Activated naive CD8-positive, alpha-beta T cell treated with anti-CD3 and anti-CD28 coated beads for 36 hours (primary cell): ENCODE results near the gene C19orf85. TPM values are rescaled to one million over a fixed set of nuclear protein-coding genes. Genes with fewer than 3 reads are reported as not detected.

ENCODE experiments used
- DNase-seq: peaks from one replicate; pipeline ENCODE4 v3.0.0; 2021
- H3K27ac Mint-ChIP-seq: one replicate; pipeline ENCODE4 v1.8.0; 2022; ENCODE audit warnings: mild to moderate bottlenecking, moderate library complexity, mixed read lengths
- H3K27me3 Mint-ChIP-seq: one replicate; pipeline ENCODE4 v1.8.0; 2022; ENCODE audit warnings: mild to moderate bottlenecking, mixed read lengths
- H3K36me3 Mint-ChIP-seq: one replicate; pipeline ENCODE4 v1.8.0; 2021; ENCODE audit warnings: mild to moderate bottlenecking, mixed read lengths
- H3K4me1 Mint-ChIP-seq: one replicate; pipeline ENCODE4 v1.8.0; 2021; ENCODE audit warnings: mixed read lengths
- H3K4me3 Mint-ChIP-seq: one replicate; pipeline ENCODE4 v1.8.0; 2022; ENCODE audit warnings: mild to moderate bottlenecking, moderate library complexity, mixed read lengths
- H3K9me3 Mint-ChIP-seq: one replicate; pipeline ENCODE4 v1.8.0; 2022; ENCODE audit warnings: mixed read lengths
- total RNA-seq, 2 experiments: library from RNA; stranded (reverse); gene quantifications; one replicate each; pipeline ENCODE4 v1.2.3, GENCODE V29; 2021

Gene C19orf85
- total RNA-seq, 2 experiments from 2014 or later, result not detected

- Mint-ChIP-seq H3K4me3 (no peak overlapping the region), H3K9me3 (no peaks in the 10 kb centered on the region), H3K4me1 (peaks cover 5% of the 10 kb centered on the region), H3K36me3 (no peaks in the 10 kb centered on the region), H3K27ac (no peak overlapping the region), H3K27me3 (peaks cover 12% of the 10 kb centered on the region)
- DNase-seq, result no peak
These were observed 28.6 kb upstream of the C19orf85 start for GRCh38 chr19:55493052-55493644.

DNA sequence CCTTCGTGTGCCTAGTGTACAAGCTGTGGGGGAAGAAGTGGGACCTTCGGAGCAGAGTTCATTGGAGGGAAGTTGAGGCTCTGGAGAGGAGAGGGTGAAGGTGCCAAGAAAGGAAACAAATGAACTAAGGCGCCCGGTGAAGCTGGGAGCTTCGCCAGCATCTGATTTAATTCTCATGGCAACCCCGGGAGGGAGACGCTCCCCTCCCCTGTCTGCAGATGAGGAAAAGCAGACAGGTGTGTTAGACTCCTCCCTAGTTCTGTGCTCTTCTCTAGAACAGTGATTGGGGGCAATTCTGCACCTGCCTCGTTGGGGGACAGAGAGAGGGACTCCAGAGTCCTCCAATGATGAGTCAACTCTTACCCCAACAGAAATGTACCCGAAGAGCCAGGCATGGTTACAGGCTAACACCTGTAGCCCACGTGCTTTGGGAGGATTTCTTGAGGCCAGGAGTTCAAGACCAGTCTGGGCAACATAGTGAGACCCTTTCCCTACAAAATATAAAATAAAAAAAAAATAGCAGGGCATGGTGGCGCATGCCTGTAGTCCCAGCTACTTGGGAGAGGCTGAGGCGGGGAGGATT lies 27.9 kb upstream of the C19orf85 start:
- peaks cover 9% of the 10 kb centered on the region for H3K4me1 Mint-ChIP-seq
- peaks cover 12% of the 10 kb centered on the region for H3K27me3 Mint-ChIP-seq
- H3K36me3 Mint-ChIP-seq, result no peaks in the 10 kb centered on the region
- no peaks in the 10 kb centered on the region for H3K9me3 Mint-ChIP-seq
- H3K27ac Mint-ChIP-seq, result no peak overlapping the region
- no peak overlapping the region for H3K4me3 Mint-ChIP-seq
- no peak for DNase-seq

GRCh38 chr19:55491546-55492360 lies 27.2 kb upstream of the C19orf85 start:
- no peaks in the 10 kb centered on the region for H3K9me3 Mint-ChIP-seq

GRCh38 chr19:55490478-55491432 lies 26.2 kb upstream of the C19orf85 start:
- Mint-ChIP-seq H3K4me1 (peaks cover 19% of the 10 kb centered on the region), H3K27me3 (peaks cover 12% of the 10 kb centered on the region), H3K27ac (no peak overlapping the region), H3K36me3 (no peaks in the 10 kb centered on the region), H3K9me3 (no peaks in the 10 kb centered on the region), H3K4me3 (no peak overlapping the region)
- DNase-seq, result no peak

More at GRCh38 chr19:55491546-55492360, 27.2 kb upstream of the C19orf85 start:
- Mint-ChIP-seq H3K36me3 (no peaks in the 10 kb centered on the region), H3K27ac (no peak overlapping the region), H3K27me3 (peaks cover 12% of the 10 kb centered on the region), H3K4me1 (peaks cover 16% of the 10 kb centered on the region), H3K4me3 (no peak overlapping the region)
- no peak for DNase-seq

DNA sequence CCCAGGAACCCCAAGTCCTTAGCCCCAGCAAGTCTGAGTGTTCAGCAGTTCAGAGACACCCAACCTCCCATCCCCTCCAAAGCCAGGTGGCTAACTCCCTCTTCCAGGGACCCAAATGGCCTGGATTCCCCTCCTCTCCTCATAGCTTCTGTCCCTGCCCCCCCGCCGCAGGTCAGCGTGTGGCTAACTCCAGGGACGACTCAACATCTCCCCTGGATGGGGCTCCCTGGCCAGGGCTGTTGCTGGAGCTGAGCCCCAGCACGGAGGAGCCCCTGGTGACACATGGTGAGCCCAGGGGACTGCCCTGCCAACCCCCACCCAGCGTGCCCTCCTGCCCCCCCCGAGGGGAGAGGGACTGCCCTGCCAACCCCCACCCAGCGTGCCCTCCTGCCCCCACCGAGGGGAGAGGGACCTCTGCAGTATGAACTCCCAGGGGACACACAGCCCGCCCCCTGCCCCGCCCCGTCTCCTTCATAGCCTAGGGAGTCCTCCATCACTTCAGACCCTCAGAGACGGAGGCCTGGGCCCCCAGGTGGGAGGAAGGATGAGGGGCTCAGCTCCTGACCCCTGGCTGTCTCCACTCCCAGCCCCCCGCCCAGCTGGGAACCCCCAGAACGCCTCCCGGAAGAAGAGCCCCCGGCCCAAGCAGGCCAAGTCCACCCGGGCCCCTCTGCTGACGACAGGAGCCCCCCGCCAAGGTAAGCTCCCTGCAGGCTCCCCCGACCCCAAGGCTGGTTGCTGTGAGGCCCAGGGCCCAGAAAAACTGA lies 25.3 kb upstream of the C19orf85 start:
- Mint-ChIP-seq H3K4me1 (peaks cover 23% of the 10 kb centered on the region), H3K27me3 (peaks cover 12% of the 10 kb centered on the region), H3K27ac (no peak overlapping the region), H3K9me3 (no peaks in the 10 kb centered on the region), H3K4me3 (no peak overlapping the region), H3K36me3 (no peaks in the 10 kb centered on the region)
- no peak for DNase-seq

GRCh38 chr19:55488986-55489710 lies 24.6 kb upstream of the C19orf85 start:
- Mint-ChIP-seq H3K4me3 (no peak overlapping the region), H3K27me3 (peaks cover 12% of the 10 kb centered on the region), H3K27ac (no peak overlapping the region), H3K9me3 (no peaks in the 10 kb centered on the region), H3K4me1 (peaks cover 18% of the 10 kb centered on the region), H3K36me3 (no peaks in the 10 kb centered on the region)
- no peak for DNase-seq

- no peak for DNase-seq
- peak within 1 kb of the TSS; percentile 49 for H3K4me3 Mint-ChIP-seq
- H3K9me3 Mint-ChIP-seq, result no peaks in the 10 kb centered on the region
- H3K27me3 Mint-ChIP-seq, result peaks cover 10% of the 10 kb centered on the region
- no peaks in the 10 kb centered on the region for H3K36me3 Mint-ChIP-seq
- peaks cover 18% of the 10 kb centered on the region for H3K4me1 Mint-ChIP-seq
- H3K27ac Mint-ChIP-seq, result peak within 1 kb of the TSS; percentile 64
These were observed 23.6 kb upstream of the C19orf85 start, which contains the start of gene SSC5D for GRCh38 chr19:55487924-55488687. TSS of gene SSC5D (plus strand) at chr19:55488436. CDS start at chr19:55488590, 154 bp downstream.

DNA sequence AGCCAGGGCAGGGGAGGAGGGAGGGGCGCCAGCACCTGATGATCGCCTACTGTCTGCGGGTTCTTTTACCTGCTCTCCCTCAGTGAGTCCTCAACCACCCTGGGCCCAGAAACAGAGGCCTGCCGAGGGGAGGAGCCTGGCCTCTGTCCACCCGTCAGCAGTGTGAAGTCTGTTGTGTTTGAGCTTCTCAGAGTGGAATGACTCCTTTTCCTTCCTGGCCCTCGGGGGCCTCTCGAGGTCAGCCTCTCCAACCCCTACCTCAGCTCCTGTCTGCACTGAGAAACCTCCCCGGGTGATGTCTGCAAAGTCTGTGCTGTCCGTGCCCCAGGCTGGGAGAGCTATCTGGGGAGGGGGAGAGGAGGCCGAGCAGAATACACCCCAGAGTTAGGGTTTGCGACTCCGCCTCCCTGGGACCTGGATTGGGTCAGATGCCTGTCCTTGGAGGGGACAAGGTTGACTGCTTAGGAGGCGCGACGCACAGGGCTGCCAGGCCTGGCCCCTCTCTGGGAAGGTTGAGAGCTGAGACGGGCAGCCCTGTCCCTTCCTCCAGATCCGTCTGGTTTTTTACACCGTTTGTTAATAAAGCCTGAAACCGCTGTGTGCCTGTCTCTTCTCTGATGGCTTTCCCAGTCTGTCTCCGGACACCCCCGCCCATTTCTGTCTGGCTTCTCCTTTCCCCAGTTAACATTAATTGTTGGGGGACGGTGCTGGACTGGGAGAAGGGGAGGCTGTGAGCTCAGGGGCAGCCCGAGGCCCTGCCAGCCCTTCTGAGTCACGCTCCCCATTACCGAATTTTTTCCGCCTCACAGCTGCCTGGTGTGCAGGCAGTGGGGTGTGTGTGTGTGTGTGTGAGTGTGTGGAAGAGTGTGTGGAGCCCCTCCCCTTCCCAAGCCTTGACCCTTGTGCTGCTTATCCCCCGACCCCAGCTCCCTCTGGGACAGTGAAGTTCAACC lies 22.7 kb upstream of the C19orf85 start:
- Mint-ChIP-seq H3K4me1 (peaks cover 18% of the 10 kb centered on the region), H3K36me3 (no peaks in the 10 kb centered on the region), H3K9me3 (no peaks in the 10 kb centered on the region), H3K4me3 (peak overlapping the region; percentile 49), H3K27ac (peak overlapping the region; percentile 64), H3K27me3 (peaks cover 6% of the 10 kb centered on the region)
- DNase-seq, result peak; percentile 75

DNA sequence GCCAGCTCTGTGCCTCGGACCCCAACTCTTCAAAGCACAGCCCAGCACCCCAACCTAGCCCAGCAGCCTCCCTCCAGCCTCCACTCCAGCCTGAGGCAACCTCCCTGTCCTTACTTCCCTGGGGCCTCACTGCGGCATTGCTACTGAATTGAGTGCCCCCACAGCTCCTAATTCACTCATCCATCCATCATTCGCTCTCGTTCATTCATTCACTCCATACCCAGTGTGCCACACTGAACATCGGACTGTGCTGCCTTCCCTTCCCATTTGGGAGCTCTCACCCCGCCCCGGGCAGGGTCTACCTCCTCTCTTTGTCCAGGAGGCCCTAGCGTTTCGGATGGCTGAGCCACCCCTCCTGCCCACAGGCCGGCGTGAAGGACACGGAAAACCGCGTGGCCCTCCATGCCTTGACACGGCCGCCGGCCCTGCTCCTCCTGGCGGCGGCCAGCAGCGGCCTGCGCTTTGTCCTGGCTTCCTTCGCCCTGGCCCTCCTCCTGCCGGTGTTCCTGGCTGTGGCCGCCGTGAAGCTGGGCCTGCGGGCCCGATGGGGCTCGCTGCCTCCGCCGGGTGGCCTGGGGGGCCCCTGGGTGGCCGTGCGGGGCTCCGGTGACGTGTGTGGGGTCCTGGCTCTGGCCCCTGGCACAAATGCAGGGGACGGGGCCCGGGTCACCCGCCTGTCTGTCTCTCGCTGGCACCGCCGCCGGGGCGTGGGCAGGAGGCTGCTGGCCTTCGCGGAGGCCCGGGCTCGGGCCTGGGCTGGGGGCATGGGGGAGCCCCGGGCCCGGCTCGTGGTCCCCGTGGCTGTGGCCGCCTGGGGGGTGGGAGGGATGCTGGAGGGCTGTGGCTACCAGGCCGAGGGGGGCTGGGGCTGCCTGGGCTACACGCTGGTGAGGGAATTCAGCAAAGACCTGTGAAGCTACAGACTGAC lies 21.8 kb upstream of the C19orf85 start:
- Mint-ChIP-seq H3K27me3 (no peaks in the 10 kb centered on the region), H3K4me1 (peaks cover 18% of the 10 kb centered on the region), H3K27ac (peak overlapping the region; percentile 75), H3K9me3 (no peaks in the 10 kb centered on the region), H3K4me3 (peak overlapping the region; percentile 84), H3K36me3 (no peaks in the 10 kb centered on the region)
- no peak for DNase-seq

- H3K4me3 Mint-ChIP-seq, result peak overlapping the region; percentile 84
- H3K27ac Mint-ChIP-seq, result peak overlapping the region; percentile 82
- no peak for DNase-seq
- peaks cover 18% of the 10 kb centered on the region for H3K4me1 Mint-ChIP-seq
- H3K36me3 Mint-ChIP-seq, result no peaks in the 10 kb centered on the region
- no peaks in the 10 kb centered on the region for H3K27me3 Mint-ChIP-seq
- H3K9me3 Mint-ChIP-seq, result no peaks in the 10 kb centered on the region
These were observed 21.0 kb upstream of the C19orf85 start for GRCh38 chr19:55485439-55486011.
